GM13976 (cell line): ENCODE measurements around the gene KLF2.
A peak's percentile ranks its signal among the peaks of the same experiment; 100 is the strongest.

Experiments
- DNase-seq: peaks from one replicate; pipeline ENCODE4 v3.0.0; 2012; ENCODE audit warnings: low spot score
- CTCF ChIP-seq: IDR thresholded peaks from 2 replicates; pipeline ENCODE4 v1.5.1; 2012; ENCODE audit warnings: borderline replicate concordance, mild to moderate bottlenecking; ENCODE audit not compliant: insufficient read depth; ENCODE audit errors: extremely low read depth, missing control alignments, control extremely low read depth
- in situ Hi-C: fragments of 300-500 bp; cut with MboI; formaldehyde crosslinking; loops from one replicate; pipeline ENCODE4 v1.12.0; 2022; ENCODE audit warnings: low sequenced_read_pairs, mixed read lengths, inconsistent platforms; ENCODE audit not compliant: unreplicated experiment

KLF2 gene

GRCh38 chr19:16327911-16328823 lies 3.5 kb downstream of the KLF2 start:
- peak; percentile 45 for DNase-seq
- no peak for TF ChIP-seq CTCF
- in situ Hi-C loops, result no loop called here

GRCh38 chr19:16328824-16329482 lies 4.3 kb downstream of the KLF2 start:
- DNase-seq, result no peak
- no peak for TF ChIP-seq CTCF
- in situ Hi-C loops, result no loop called here

- DNase-seq, result peak; percentile 71
- TF ChIP-seq CTCF, result no peak
- in situ Hi-C loops, result no loop called here
Measured at GRCh38 chr19:16330368-16330801, 5.8 kb downstream of the KLF2 start.

GRCh38 chr19:16330806-16331690 lies 6.4 kb downstream of the KLF2 start:
- in situ Hi-C loops, result no loop called here
- DNase-seq, result no peak
- TF ChIP-seq CTCF, result no peak

- in situ Hi-C loops, result no loop called here
- no peak for DNase-seq
- no peak for TF ChIP-seq CTCF
Measured at GRCh38 chr19:16333001-16333586, 8.5 kb downstream of the KLF2 start.

GRCh38 chr19:16334411-16334810 lies 9.8 kb downstream of the KLF2 start:
- in situ Hi-C loops, result no loop called here
- DNase-seq, result no peak
- no peak for TF ChIP-seq CTCF
